ENCODE measurements around the gene TMEM202.
"Not testable (repeated sequence)": the region's sequence is repeated elsewhere in the genome, so short reads cannot be mapped to it uniquely, and the experiment has no call there.

Gene TMEM202

GRCh38 chr15:72397796-72398588 is at the start of gene TMEM202:
TMEM202 (plus strand) TSS chr15:72398305; CDS start chr15:72398327, 22 bp downstream.
- no peak for DNase-seq

GRCh38 chr15:72353266-72353665 is 44.8 kb upstream of the TMEM202 start:
- no peak for DNase-seq

GRCh38 chr15:72354496-72354895 is 43.6 kb upstream of the TMEM202 start:
- DNase-seq: no peak

GRCh38 chr15:72358121-72358520 is 40.0 kb upstream of the TMEM202 start:
- no peak for DNase-seq

- DNase-seq: no peak
These were observed 39.4 kb upstream of the TMEM202 start for GRCh38 chr15:72358650-72359171.

GRCh38 chr15:72361176-72361575 is 36.9 kb upstream of the TMEM202 start:
- no peak for DNase-seq

GRCh38 chr15:72365844-72366243 is 32.3 kb upstream of the TMEM202 start:
- peak in 1 of 2 experiments; percentile 27 for DNase-seq

GRCh38 chr15:72368325-72368724 is 29.8 kb upstream of the TMEM202 start:
- no peak for DNase-seq

GRCh38 chr15:72368899-72369298 is 29.2 kb upstream of the TMEM202 start:
- DNase-seq: no peak

- no peak for DNase-seq
These were observed 28.1 kb upstream of the TMEM202 start for GRCh38 chr15:72369964-72370363.

GRCh38 chr15:72372361-72372760 is 25.7 kb upstream of the TMEM202 start:
- DNase-seq: no peak

- no peak for DNase-seq
These were observed 22.6 kb upstream of the TMEM202 start for GRCh38 chr15:72375501-72375845.

GRCh38 chr15:72375846-72376581 is 22.1 kb upstream of the TMEM202 start, which contains the start of gene HEXA:
HEXA (minus strand) TSS chr15:72376014; CDS start chr15:72375972, 42 bp downstream.
- peak; percentile 99 for DNase-seq

GRCh38 chr15:72377331-72377730 is 20.8 kb upstream of the TMEM202 start:
- DNase-seq: no peak

GRCh38 chr15:72379106-72379505 is 19.0 kb upstream of the TMEM202 start:
- DNase-seq: not testable (repeated sequence)

GRCh38 chr15:72379856-72380430 is 18.2 kb upstream of the TMEM202 start:
- no peak for DNase-seq

GRCh38 chr15:72380743-72381142 is 17.4 kb upstream of the TMEM202 start:
- DNase-seq: no peak

GRCh38 chr15:72382146-72382545 is 16.0 kb upstream of the TMEM202 start:
- DNase-seq: no peak

GRCh38 chr15:72387741-72388140 is 10.4 kb upstream of the TMEM202 start:
- DNase-seq: no peak

- DNase-seq: no peak
These were observed 8.9 kb upstream of the TMEM202 start for GRCh38 chr15:72389231-72389630.

GRCh38 chr15:72396331-72396730 is 1.8 kb upstream of the TMEM202 start:
- DNase-seq: not testable (repeated sequence)

- DNase-seq: no peak
These were observed 543 bp downstream of the TMEM202 start for GRCh38 chr15:72398648-72399047.

GRCh38 chr15:72402726-72403125 is 4.6 kb downstream of the TMEM202 start:
- no peak for DNase-seq

- DNase-seq: no peak
These were observed 6.3 kb downstream of the TMEM202 start for GRCh38 chr15:72404356-72404755.
